Measurements from ENCODE around the gene DNAH11.

- TF ChIP-seq CTCF (IDR thresholded peaks at IDR 0.05; ENCODE audit: poor library complexity, severe bottlenecking) = no peak
- no peak for TF ChIP-seq TAF1 (IDR thresholded peaks at IDR 0.05; ENCODE audit: low read depth)
- no peak for TF ChIP-seq EZH2 (IDR thresholded peaks at IDR 0.05; ENCODE audit: borderline replicate concordance, insufficient read depth, low read length, poor library complexity, severe bottlenecking)
- TF ChIP-seq REST (IDR thresholded peaks at IDR 0.05; ENCODE audit: borderline replicate concordance) = no peak
- TF ChIP-seq POLR2AphosphoS5 (IDR thresholded peaks at IDR 0.05) = no peak
Observed at GRCh38 chr7:21934808-21935207, 392.0 kb downstream of the DNAH11 start.

Measured in neural cell (in vitro differentiated cells).